Karpas-422 (cell line): ENCODE results near the gene PRPF19. TPM values are rescaled to one million over a fixed set of nuclear protein-coding genes. Genes with fewer than 3 reads are reported as not detected.

Experiments used
- DNase-seq: peaks from one replicate; pipeline ENCODE4 v3.0.0-alpha.2; 2015
- H2AFZ ChIP-seq: fragments of 200-600 bp; sonication (generic); 2 replicates; pipeline ENCODE4 v1.6.1; 2014; ENCODE audit warnings: antibody characterized with exemption, low read length, mixed read lengths
- H3K27ac ChIP-seq: fragments of 200-600 bp; sonication (generic); 2 replicates; pipeline ENCODE4 v1.5.1; 2014; ENCODE audit warnings: mild to moderate bottlenecking, low read length, moderate library complexity
- H3K27me3 ChIP-seq: fragments of 200-600 bp; sonication (generic); 2 replicates; pipeline ENCODE4 v1.6.1; 2014; ENCODE audit warnings: low read length, mixed read lengths
- H3K36me3 ChIP-seq: fragments of 200-600 bp; sonication (generic); 2 replicates; pipeline ENCODE4 v1.6.1; 2014; ENCODE audit warnings: low read length, mixed read lengths; ENCODE audit not compliant: insufficient read depth
- H3K4me1 ChIP-seq: fragments of 200-600 bp; sonication (generic); 2 replicates; pipeline ENCODE4 v1.6.1; 2014; ENCODE audit warnings: mild to moderate bottlenecking, low read length, mixed read lengths
- H3K4me2 ChIP-seq: fragments of 200-600 bp; sonication (generic); 2 replicates; pipeline ENCODE4 v1.6.1; 2014; ENCODE audit warnings: low read length, low read depth, mild to moderate bottlenecking; ENCODE audit not compliant: poor library complexity, severe bottlenecking
- H3K4me3 ChIP-seq: fragments of 200-600 bp; sonication (generic); 2 replicates; pipeline ENCODE4 v1.5.1; 2014; ENCODE audit warnings: mild to moderate bottlenecking, antibody characterized with exemption, low read length, mixed read lengths
- H3K79me2 ChIP-seq: fragments of 200-600 bp; sonication (generic); 2 replicates; pipeline ENCODE4 v1.6.1; 2014; ENCODE audit warnings: mild to moderate bottlenecking, low read length, mixed read lengths
- H3K9ac ChIP-seq: fragments of 200-600 bp; sonication (generic); 2 replicates; pipeline ENCODE4 v1.6.0; 2014; ENCODE audit warnings: low read length
- H3K9me2 ChIP-seq: fragments of 200-600 bp; sonication (generic), shearing (Covaris generic); replicated peaks from 2 replicates; pipeline ENCODE4 v1.6.0; 2014; ENCODE audit warnings: mild to moderate bottlenecking, low read length, moderate library complexity; ENCODE audit not compliant: insufficient read depth
- H3K9me3 ChIP-seq: fragments of 300-700, 200-600 bp; sonication (generic); 2 replicates; pipeline ENCODE4 v1.6.1; 2014; ENCODE audit warnings: low read length, mixed read lengths
- H4K20me1 ChIP-seq: fragments of 200-600 bp; sonication (generic); 2 replicates; pipeline ENCODE4 v1.6.1; 2014; ENCODE audit warnings: mild to moderate bottlenecking, antibody characterized with exemption, low read length, low read depth; ENCODE audit not compliant: insufficient read depth
- total RNA-seq: library from RNA; depleted of rRNA; stranded (reverse); fragments of >200 nt; shearing (Covaris generic); gene quantifications from 2 replicates; pipeline ENCODE4 v1.2.3, GENCODE V29; 2014; ENCODE audit warnings: low replicate concordance

PRPF19 gene
- total RNA-seq, 1 experiment from 2014 or later = 109 TPM

GRCh38 chr11:60930394-60930793 is 24.0 kb upstream of the PRPF19 start:
- no peak for DNase-seq
- Histone ChIP-seq H3K27ac (no peak overlapping the region), H3K27me3 (no peaks in the 10 kb centered on the region), H3K9me3 (no peaks in the 10 kb centered on the region), H3K4me3 (no peak overlapping the region), H3K36me3 (no peaks in the 10 kb centered on the region), H3K4me1 (peaks cover 35% of the 10 kb centered on the region), H2AFZ (no peak overlapping the region), H3K9ac (no peak overlapping the region), H3K79me2 (no peaks in the 10 kb centered on the region), H3K4me2 (no peak overlapping the region), H3K9me2 (no peaks in the 10 kb centered on the region), H4K20me1 (no peaks in the 10 kb centered on the region)

GRCh38 chr11:60929764-60930163 is 23.4 kb upstream of the PRPF19 start:
- Histone ChIP-seq H2AFZ (no peak overlapping the region), H3K9ac (no peak overlapping the region), H3K4me3 (no peak overlapping the region), H3K36me3 (no peaks in the 10 kb centered on the region), H3K27ac (no peak overlapping the region), H4K20me1 (no peaks in the 10 kb centered on the region), H3K9me3 (no peaks in the 10 kb centered on the region), H3K27me3 (no peaks in the 10 kb centered on the region), H3K4me2 (no peak overlapping the region), H3K9me2 (no peaks in the 10 kb centered on the region), H3K79me2 (no peaks in the 10 kb centered on the region), H3K4me1 (peaks cover 42% of the 10 kb centered on the region)
- no peak for DNase-seq

GRCh38 chr11:60928563-60929001 is 22.2 kb upstream of the PRPF19 start:
- H3K4me1 ChIP-seq = peaks cover 52% of the 10 kb centered on the region
- DNase-seq = no peak
- H4K20me1 ChIP-seq = no peaks in the 10 kb centered on the region
- no peak overlapping the region for H2AFZ ChIP-seq
- no peaks in the 10 kb centered on the region for H3K36me3 ChIP-seq
- H3K79me2 ChIP-seq = no peaks in the 10 kb centered on the region
- H3K9me2 ChIP-seq = no peaks in the 10 kb centered on the region
- H3K9me3 ChIP-seq = no peaks in the 10 kb centered on the region
- no peak overlapping the region for H3K27ac ChIP-seq
- H3K4me3 ChIP-seq = no peak overlapping the region
- H3K27me3 ChIP-seq = no peaks in the 10 kb centered on the region
- no peak overlapping the region for H3K4me2 ChIP-seq
- no peak overlapping the region for H3K9ac ChIP-seq

GRCh38 chr11:60927600-60927999 is 21.2 kb upstream of the PRPF19 start:
- no peak overlapping the region for H3K4me2 ChIP-seq
- no peak overlapping the region for H3K9ac ChIP-seq
- no peak overlapping the region for H3K4me3 ChIP-seq
- no peaks in the 10 kb centered on the region for H3K9me3 ChIP-seq
- H3K36me3 ChIP-seq = no peaks in the 10 kb centered on the region
- DNase-seq = no peak
- H3K9me2 ChIP-seq = no peaks in the 10 kb centered on the region
- H3K4me1 ChIP-seq = peaks cover 45% of the 10 kb centered on the region
- no peak overlapping the region for H3K27ac ChIP-seq
- no peaks in the 10 kb centered on the region for H4K20me1 ChIP-seq
- no peaks in the 10 kb centered on the region for H3K27me3 ChIP-seq
- H3K79me2 ChIP-seq = no peaks in the 10 kb centered on the region
- no peak overlapping the region for H2AFZ ChIP-seq

- no peak overlapping the region for H3K27ac ChIP-seq
- H4K20me1 ChIP-seq = no peaks in the 10 kb centered on the region
- H3K4me1 ChIP-seq = peaks cover 41% of the 10 kb centered on the region
- no peak overlapping the region for H3K4me3 ChIP-seq
- H3K9ac ChIP-seq = no peak overlapping the region
- no peaks in the 10 kb centered on the region for H3K27me3 ChIP-seq
- H3K79me2 ChIP-seq = no peaks in the 10 kb centered on the region
- H3K9me2 ChIP-seq = no peaks in the 10 kb centered on the region
- no peak for DNase-seq
- no peak overlapping the region for H3K4me2 ChIP-seq
- H2AFZ ChIP-seq = no peak overlapping the region
- no peaks in the 10 kb centered on the region for H3K9me3 ChIP-seq
- no peaks in the 10 kb centered on the region for H3K36me3 ChIP-seq
These were observed 20.7 kb upstream of the PRPF19 start for GRCh38 chr11:60927061-60927592.

- Histone ChIP-seq H3K4me1 (peaks cover 34% of the 10 kb centered on the region), H3K27ac (no peak overlapping the region), H3K79me2 (no peaks in the 10 kb centered on the region), H4K20me1 (no peaks in the 10 kb centered on the region), H3K9ac (no peak overlapping the region), H3K9me2 (no peaks in the 10 kb centered on the region), H2AFZ (no peak overlapping the region), H3K36me3 (no peaks in the 10 kb centered on the region), H3K9me3 (no peaks in the 10 kb centered on the region), H3K4me2 (no peak overlapping the region), H3K4me3 (no peak overlapping the region), H3K27me3 (no peaks in the 10 kb centered on the region)
- DNase-seq = no peak
These were observed 20.1 kb upstream of the PRPF19 start for GRCh38 chr11:60926500-60926899.

- Histone ChIP-seq H3K79me2 (no peaks in the 10 kb centered on the region), H3K4me1 (peaks cover 28% of the 10 kb centered on the region), H2AFZ (no peak overlapping the region), H4K20me1 (no peaks in the 10 kb centered on the region), H3K9me2 (no peaks in the 10 kb centered on the region), H3K36me3 (no peaks in the 10 kb centered on the region), H3K27ac (no peak overlapping the region), H3K9ac (no peak overlapping the region), H3K4me2 (no peak overlapping the region), H3K4me3 (no peak overlapping the region), H3K27me3 (no peaks in the 10 kb centered on the region), H3K9me3 (no peaks in the 10 kb centered on the region)
- no peak for DNase-seq
These were observed 19.5 kb upstream of the PRPF19 start for GRCh38 chr11:60925868-60926267.

- H3K27me3 ChIP-seq = no peaks in the 10 kb centered on the region
- H3K4me3 ChIP-seq = peak overlapping the region; percentile 64; the same call in 1 of the 2 replicates
- peaks cover 6% of the 10 kb centered on the region for H3K36me3 ChIP-seq
- H3K9me2 ChIP-seq = no peaks in the 10 kb centered on the region
- H4K20me1 ChIP-seq = no peaks in the 10 kb centered on the region
- H3K9ac ChIP-seq = peak overlapping the region; percentile 62
- no peak overlapping the region; the same call in 1 of the 2 replicates for H2AFZ ChIP-seq
- H3K4me1 ChIP-seq = peaks cover 27% of the 10 kb centered on the region
- peak overlapping the region; percentile 62 for H3K4me2 ChIP-seq
- H3K27ac ChIP-seq = no peak overlapping the region
- no peaks in the 10 kb centered on the region for H3K9me3 ChIP-seq
- no peak for DNase-seq
- H3K79me2 ChIP-seq = no peaks in the 10 kb centered on the region
These were observed 18.8 kb upstream of the PRPF19 start for GRCh38 chr11:60924906-60925853.
